ENCODE data around the gene ABI3BP. TPM values are rescaled to one million over a fixed set of nuclear protein-coding genes. Genes with fewer than 3 reads are reported as not detected.

Gene ABI3BP
- total and polyA plus RNA-seq, 2 experiments from 2014 or later, result 0.42 to 0.57 TPM

Small RNAs within 50 kb of the gene (small RNA-seq; reads per million reads assigned to genes)
- not detected for gene RNU6-865P (ENCODE audit: low replicate concordance)

Measured in GM23338 (cell line).